ENCODE data around the gene SLC47A1. TPM values are rescaled to one million over a fixed set of nuclear protein-coding genes. Genes with fewer than 3 reads are reported as not detected.

The SLC47A1 gene
- total RNA-seq, 1 experiment from 2014 or later, result 16.1 TPM

DNA sequence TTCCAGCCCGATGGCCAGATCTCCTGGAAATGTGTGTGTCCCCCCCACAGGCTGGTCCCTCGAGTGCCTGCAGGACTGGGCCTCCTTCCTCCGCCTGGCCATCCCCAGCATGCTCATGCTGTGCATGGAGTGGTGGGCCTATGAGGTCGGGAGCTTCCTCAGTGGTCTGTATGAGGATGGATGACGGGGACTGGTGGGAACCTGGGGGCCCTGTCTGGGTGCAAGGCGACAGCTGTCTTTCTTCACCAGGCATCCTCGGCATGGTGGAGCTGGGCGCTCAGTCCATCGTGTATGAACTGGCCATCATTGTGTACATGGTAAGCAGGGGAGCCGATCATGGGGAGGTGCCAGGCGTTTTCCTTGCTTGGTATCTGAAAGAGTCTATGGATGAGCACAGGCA lies 22.1 kb downstream of the SLC47A1 start:
- TF ChIP-seq SIN3A (IDR thresholded peaks at IDR 0.05; ENCODE audit: borderline replicate concordance, insufficient read depth, low read depth, low read length), result no peak
- TF ChIP-seq, protein P1, sequence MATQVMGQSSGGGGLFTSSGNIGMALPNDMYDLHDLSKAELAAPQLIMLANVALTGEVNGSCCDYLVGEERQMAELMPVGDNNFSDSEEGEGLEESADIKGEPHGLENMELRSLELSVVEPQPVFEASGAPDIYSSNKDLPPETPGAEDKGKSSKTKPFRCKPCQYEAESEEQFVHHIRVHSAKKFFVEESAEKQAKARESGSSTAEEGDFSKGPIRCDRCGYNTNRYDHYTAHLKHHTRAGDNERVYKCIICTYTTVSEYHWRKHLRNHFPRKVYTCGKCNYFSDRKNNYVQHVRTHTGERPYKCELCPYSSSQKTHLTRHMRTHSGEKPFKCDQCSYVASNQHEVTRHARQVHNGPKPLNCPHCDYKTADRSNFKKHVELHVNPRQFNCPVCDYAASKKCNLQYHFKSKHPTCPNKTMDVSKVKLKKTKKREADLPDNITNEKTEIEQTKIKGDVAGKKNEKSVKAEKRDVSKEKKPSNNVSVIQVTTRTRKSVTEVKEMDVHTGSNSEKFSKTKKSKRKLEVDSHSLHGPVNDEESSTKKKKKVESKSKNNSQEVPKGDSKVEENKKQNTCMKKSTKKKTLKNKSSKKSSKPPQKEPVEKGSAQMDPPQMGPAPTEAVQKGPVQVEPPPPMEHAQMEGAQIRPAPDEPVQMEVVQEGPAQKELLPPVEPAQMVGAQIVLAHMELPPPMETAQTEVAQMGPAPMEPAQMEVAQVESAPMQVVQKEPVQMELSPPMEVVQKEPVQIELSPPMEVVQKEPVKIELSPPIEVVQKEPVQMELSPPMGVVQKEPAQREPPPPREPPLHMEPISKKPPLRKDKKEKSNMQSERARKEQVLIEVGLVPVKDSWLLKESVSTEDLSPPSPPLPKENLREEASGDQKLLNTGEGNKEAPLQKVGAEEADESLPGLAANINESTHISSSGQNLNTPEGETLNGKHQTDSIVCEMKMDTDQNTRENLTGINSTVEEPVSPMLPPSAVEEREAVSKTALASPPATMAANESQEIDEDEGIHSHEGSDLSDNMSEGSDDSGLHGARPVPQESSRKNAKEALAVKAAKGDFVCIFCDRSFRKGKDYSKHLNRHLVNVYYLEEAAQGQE (IDR thresholded peaks at IDR 0.05; ENCODE audit: insufficient read depth in 1 of 2, low read depth in 2 of 2, low read length in 1 of 2), result no peak
- no peak for TF ChIP-seq TCF7L2 (IDR thresholded peaks at IDR 0.05; ENCODE audit: low read depth, low read length)
- TF ChIP-seq, protein P2, sequence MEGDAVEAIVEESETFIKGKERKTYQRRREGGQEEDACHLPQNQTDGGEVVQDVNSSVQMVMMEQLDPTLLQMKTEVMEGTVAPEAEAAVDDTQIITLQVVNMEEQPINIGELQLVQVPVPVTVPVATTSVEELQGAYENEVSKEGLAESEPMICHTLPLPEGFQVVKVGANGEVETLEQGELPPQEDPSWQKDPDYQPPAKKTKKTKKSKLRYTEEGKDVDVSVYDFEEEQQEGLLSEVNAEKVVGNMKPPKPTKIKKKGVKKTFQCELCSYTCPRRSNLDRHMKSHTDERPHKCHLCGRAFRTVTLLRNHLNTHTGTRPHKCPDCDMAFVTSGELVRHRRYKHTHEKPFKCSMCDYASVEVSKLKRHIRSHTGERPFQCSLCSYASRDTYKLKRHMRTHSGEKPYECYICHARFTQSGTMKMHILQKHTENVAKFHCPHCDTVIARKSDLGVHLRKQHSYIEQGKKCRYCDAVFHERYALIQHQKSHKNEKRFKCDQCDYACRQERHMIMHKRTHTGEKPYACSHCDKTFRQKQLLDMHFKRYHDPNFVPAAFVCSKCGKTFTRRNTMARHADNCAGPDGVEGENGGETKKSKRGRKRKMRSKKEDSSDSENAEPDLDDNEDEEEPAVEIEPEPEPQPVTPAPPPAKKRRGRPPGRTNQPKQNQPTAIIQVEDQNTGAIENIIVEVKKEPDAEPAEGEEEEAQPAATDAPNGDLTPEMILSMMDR (IDR thresholded peaks at IDR 0.05), result no peak
- TF ChIP-seq POLR2AphosphoS5 (IDR thresholded peaks at IDR 0.05; ENCODE audit: low read depth, low read length), result no peak
- H3K27me3 ChIP-seq (ENCODE audit: control insufficient read depth, insufficient read depth, low read length), result no peaks in the 10 kb centered on the region
- DNase-seq (ENCODE audit: low read depth, low spot score), result no peak
- H3K36me3 ChIP-seq (ENCODE audit: control insufficient read depth, insufficient read depth, low read length), result no peaks in the 10 kb centered on the region
- in situ Hi-C loops (cut with HindIII; ENCODE audit: low pct_unique_long_range_greater_than_20kb, low sequenced_read_pairs), result no loop called here
- no TSS peak for BruUV-seq (replicated peaks)
- ChIA-PET CTCF (no interaction called here), POLR2A (no interaction called here)
- H3K4me1 ChIP-seq (ENCODE audit: control insufficient read depth, insufficient read depth, low read length), result no peaks in the 10 kb centered on the region
- intact Hi-C loops (cut with micrococcal nuclease; ENCODE audit: unreplicated experiment), result no loop called here
- no peak overlapping the region for H3K27ac ChIP-seq (ENCODE audit: low read length)
- H3K9me3 ChIP-seq (ENCODE audit: control insufficient read depth, insufficient read depth, low read depth, low read length), result no peaks in the 10 kb centered on the region
- no peak for ATAC-seq
- H3K4me3 ChIP-seq (ENCODE audit: low read depth in 2 of 2, low read length in 2 of 2), result no peak overlapping the region

GRCh38 chr17:19558946-19559345 lies 25.3 kb downstream of the SLC47A1 start:
- no peak overlapping the region for H3K4me3 ChIP-seq (ENCODE audit: low read depth in 2 of 2, low read length in 2 of 2)

More at GRCh38 chr17:19558946-19559345, 25.3 kb downstream of the SLC47A1 start:
- H3K27ac ChIP-seq (ENCODE audit: low read length), result no peak overlapping the region
- DNase-seq (ENCODE audit: low read depth, low spot score) (no peak), ATAC-seq (no peak)
- intact Hi-C loops (cut with micrococcal nuclease; ENCODE audit: unreplicated experiment), result no loop called here
- no peaks in the 10 kb centered on the region for H3K4me1 ChIP-seq (ENCODE audit: control insufficient read depth, insufficient read depth, low read length)
- H3K36me3 ChIP-seq (ENCODE audit: control insufficient read depth, insufficient read depth, low read length), result no peaks in the 10 kb centered on the region
- H3K27me3 ChIP-seq (ENCODE audit: control insufficient read depth, insufficient read depth, low read length), result no peaks in the 10 kb centered on the region
- no peaks in the 10 kb centered on the region for H3K9me3 ChIP-seq (ENCODE audit: control insufficient read depth, insufficient read depth, low read depth, low read length)
- CTCF ChIA-PET, result no interaction called here
- POLR2A ChIA-PET, result no interaction called here
- TF ChIP-seq TCF7L2 (IDR thresholded peaks at IDR 0.05; ENCODE audit: low read depth, low read length), result no peak
- TF ChIP-seq, protein P1 (IDR thresholded peaks at IDR 0.05; ENCODE audit: insufficient read depth in 1 of 2, low read depth in 2 of 2, low read length in 1 of 2), result no peak
- TF ChIP-seq POLR2AphosphoS5 (IDR thresholded peaks at IDR 0.05; ENCODE audit: low read depth, low read length), result no peak
- TF ChIP-seq, protein P2 (IDR thresholded peaks at IDR 0.05), result no peak
- no peak for TF ChIP-seq SIN3A (IDR thresholded peaks at IDR 0.05; ENCODE audit: borderline replicate concordance, insufficient read depth, low read depth, low read length)
- BruUV-seq (replicated peaks), result no TSS peak
- in situ Hi-C loops (cut with HindIII; ENCODE audit: low pct_unique_long_range_greater_than_20kb, low sequenced_read_pairs), result no loop called here
